CD4-positive, alpha-beta T cell treated with Interferon alpha-2 for 1 hour (primary cell): ENCODE results near the gene MACO1.
A peak's percentile ranks its signal among the peaks of the same experiment; 100 is the strongest.
"Not testable (repeated sequence)": the region's sequence is repeated elsewhere in the genome, so short reads cannot be mapped to it uniquely, and the experiment has no call there.

Experiments
- DNase-seq, 2 donors: peaks; one replicate each; pipeline ENCODE4 v3.0.0-alpha.2; 2020 to 2022

The MACO1 gene

DNA sequence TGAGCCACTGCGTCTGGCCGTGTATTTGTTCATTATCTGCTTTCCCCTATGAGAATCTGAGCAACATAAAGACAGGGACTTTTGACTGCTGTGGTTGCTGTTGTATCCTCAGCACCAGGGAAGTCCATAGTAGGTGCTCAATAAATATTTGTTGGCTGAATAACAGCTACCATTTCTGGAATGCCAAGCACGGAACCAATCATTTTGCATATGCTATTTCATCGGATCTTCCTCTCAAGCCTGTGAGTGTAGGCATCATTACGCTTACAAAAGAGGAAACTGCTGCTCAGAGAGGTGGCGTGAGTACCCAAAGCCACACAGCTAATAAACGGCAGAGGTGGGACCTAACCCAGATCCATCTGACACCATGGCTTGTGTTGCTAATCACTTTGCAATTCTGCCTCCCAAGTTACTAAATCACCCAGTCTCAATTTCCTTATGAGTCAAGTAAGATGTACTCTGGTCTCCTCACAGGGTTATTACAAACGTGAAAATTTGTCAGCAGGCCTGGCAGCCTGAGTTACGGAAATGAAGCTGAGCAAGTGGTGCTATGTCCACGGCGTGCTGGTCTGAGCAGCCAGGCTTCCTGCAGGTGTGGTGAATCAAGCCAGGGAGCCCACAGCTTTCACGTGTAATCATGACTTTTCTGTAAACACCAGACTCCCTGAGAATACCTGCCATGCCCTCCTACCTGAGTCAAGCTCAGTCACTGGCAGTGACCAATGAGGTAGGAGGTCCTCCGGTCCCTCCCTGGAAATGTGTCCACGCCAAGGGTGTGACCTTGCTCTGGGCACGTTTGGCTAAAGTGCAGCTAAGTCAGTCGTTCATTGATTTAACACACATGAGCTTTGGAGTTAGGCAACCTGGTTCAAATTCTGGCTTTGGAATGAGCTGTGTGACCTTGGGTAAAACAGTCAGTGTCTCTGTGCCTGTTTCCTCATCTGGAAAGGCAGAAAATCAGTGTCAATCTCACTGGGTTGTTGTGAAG is 5.3 kb upstream of the MACO1 start:
- DNase-seq: no peak

DNA sequence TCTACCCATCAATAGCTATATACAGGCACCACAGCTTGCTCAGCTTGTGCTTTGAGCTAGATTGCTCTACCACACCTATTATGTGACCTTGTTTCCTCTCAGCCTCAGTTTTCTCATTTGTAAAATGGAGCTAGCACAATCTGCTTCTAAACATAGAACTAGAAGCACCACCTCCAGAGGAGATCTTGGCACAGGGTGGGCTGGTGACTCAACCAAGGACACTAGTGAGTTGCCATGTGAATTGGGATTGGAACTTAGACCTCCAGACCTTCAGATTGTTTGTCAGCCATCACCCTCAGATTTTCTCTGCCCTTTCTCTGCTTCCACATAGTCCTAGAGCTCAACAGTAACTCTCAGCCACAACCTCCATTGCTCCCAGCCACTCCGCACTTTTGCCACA is 3.0 kb upstream of the MACO1 start:
- no peak for DNase-seq

DNA sequence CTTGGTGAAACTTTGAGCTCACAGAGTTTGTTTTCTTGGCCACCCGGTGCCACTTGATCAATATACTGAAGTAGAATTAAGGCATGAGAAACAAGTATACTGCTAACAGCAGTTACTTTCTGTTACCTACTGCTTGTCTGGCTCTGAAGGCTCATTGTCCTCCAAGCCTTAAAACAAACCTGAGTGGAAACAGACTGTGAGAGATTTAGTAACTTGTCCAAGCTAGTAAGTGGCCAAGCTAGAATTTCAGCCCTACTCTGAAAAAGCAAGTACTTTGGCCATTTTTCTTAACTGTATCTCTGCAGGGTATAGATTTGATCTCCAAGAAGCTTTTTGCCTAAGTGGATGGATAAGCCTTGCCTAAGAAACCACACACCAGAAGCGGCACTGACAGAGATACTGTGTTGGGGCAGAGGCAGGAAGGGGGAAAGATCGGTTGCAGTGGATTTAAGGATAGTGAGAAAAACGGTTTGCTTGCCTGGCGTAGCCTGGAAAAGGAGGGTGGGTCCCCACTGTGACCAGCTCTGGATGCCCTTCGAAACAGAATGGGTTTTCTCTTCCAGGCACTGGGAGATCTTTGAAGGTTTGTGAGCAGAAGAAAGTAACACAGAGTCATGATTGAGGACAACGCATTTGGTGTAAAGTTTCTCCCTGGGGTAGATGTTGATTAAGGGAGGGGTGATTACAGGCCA is 2.1 kb upstream of the MACO1 start:
- no peak for DNase-seq

DNA sequence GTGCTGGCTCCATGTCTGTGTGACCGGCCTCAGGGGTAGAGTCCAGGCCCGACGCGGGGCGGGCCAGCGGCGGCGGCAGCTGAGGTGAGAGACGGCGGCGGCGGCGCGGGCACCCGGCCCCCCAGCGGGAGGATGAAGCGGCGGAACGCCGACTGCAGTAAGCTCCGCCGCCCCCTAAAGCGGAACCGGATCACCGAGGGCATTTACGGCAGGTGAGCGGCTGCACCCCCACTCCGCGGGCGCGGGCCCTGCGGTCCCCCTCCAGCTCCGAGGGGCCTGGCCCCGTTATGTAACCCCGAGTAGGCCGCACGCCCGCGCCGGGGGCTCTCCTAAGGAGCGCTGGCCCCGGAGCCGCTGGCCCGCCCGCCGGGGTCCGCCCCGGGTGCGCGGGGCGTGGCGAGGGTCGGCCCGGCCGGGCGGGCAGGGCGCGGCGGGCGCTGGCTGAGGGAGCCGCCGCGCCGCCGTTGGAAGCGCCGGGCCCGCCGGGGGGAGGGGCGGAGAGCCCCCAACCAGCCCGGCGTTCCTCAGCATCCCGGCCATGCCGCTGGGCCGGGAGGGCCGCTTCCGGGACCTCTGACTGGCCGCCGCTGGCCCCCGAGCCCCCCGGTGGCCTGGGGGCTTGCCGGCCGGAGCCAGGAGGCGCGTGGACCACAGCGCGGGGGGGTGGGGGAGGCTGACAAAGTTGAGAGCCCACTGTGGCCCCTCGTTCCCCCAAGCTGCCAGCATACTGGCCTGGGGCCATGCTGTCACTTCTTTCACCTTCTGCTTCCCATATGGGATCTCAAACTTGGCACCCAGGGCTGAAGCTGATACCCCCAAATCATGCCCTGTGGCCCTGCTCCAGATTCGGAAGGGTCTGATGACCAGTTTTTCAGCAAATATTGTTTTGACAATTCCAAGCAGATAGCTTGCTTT is 527 bp downstream of the MACO1 start:
- DNase-seq: peak in 1 of 2 donors; percentile 76

DNA sequence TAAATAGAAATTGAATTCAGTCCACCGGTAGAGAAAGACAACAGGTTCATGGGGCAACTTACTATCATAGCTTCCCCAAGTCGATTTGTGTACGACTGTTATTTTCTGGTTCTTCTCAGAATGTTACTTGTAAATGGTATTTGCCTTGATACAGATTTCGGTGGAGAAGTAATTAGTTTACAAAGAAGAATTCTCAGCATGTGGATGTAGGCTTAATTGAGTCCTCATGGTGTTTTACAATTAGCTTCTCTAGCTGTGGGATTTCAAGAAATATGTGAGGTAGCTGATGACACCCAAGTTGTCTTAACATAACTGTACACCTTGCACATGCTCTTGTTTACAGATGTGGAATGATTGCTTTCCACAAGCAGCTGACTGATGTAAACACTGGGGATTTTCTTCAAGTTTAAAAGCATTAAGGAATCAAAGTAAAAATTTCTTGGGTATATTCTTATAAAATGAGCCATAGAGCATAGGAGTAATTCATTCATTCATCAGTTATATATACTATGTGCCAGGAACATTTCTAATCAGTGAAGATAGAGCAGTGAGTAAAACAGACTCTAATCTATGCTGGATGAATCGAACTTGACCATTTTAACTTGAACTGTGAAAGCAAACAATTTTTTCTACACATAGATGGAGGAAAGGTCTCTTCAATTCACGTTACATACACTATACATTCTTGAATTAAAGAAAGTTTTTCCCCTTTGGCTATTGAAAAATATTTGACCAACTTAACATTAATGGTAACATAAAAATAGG is 1.4 kb downstream of the MACO1 start:
- DNase-seq: no peak

DNA sequence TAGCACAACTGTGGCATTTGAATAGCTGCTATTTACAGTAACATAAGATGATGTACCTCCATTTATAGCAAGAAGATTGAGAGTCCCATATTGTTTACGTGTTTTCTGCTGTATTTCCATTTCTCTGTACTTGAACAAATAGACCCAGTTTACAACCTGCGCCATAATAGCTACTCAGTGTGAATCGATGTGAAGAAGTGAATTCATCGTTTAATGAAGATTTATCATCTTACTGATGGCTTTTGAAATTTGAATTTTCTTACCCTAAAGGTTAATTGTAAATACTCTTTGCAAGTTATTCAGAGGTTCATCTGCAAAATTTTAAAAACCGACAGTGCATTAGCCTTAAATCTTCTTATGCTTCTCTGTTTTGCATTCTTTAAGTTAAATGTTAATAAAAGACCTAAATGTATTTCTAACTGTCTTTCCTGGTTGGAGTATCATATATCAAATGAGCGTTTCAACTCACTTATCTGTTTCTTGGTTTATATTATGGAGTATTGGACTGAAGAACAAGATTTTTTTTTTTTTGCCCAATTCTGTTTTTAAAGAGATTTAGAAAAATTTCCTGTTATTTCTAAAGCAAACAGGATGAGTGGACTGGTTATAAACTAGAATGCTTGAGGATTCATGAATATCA is 2.2 kb downstream of the MACO1 start:
- DNase-seq: no peak

DNA sequence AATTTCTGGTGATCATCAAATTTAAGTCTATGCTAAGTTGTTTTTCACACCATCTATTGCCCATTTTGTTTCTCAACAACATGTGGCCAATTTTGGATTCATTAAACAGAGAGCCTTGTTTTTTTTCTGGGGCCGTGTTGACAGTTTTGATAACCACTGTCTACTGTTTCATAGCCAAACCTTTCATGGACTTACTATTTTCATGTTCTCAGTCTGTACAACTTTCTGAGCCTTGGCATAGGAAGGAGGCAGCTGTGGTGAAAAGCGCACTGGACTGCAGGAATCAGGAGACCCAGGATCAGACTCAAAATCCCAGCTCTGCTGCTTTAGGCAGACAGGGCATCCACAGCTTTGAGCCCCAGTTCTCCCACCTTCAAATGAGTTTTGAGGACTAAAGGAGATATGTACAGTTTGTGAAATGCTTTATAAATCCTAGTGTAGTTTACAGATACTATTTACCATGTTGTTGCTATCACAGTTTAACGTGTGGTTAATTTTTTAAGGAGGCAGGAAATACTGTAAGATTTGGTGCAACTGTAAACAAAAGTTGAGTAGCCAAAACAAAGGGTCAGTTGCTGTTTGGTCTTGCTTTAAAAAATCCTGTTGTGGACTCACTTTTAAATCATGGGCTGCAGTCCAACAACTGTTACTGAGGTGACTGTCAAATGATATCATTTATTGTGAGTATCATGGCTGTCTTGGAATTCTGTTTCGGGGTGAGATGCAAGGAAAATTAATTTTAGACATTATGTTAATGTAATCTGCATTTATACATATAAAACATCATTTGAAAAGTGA is 2.9 kb downstream of the MACO1 start:
- no peak for DNase-seq

DNA sequence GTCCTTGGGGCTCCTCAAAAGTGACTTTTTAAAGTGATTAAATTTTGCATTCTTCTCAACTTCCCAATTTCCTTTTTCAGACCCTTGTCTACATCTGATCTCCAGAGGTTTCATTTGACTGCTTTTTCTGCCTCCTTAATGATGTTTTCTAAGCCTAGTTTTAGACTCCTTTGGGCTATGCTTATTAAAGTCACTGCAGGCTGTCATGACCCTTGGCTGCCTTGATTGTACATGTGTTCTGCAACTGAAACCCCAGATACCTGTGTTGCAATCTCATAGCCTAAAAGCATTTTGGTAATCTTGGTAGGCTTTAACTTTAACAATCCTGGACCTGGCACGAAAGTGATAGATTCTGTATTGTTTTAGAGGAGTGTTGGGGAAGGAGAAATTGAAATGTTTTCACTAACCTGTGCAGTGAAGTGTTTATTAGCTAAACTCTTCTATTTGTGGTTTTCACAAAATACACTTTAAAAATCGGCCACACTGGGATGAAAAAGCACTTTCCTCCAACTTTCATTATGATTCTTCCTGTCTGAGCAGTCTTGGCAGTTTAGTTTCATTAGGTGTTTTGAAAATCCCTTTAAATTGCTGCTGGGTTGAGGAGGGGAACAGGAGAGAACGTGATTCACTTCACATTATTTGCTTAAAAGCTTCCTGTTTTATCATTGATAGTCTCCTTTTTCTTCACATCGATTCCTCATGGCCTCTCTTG is 4.9 kb downstream of the MACO1 start:
- no peak for DNase-seq

DNA sequence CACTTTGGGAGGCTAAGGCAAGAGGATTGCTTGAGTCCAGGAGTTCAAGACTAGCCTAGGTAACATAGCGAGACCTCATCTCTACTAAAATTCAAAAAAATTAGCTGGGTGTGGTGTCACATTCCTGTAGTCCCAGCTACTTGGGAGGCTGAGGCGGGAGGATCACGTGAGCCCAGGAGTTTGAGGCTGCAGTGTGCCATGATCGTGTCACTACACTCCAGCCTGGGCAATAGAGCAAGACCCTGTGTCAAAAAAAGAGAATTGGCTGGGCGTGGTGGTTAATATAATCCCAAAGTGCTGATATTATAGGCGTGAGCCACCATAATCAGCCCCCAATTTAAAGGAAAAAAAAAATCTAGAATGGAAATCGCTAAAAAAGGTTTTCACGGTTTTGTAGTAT is 7.0 kb downstream of the MACO1 start:
- DNase-seq: no peak

DNA sequence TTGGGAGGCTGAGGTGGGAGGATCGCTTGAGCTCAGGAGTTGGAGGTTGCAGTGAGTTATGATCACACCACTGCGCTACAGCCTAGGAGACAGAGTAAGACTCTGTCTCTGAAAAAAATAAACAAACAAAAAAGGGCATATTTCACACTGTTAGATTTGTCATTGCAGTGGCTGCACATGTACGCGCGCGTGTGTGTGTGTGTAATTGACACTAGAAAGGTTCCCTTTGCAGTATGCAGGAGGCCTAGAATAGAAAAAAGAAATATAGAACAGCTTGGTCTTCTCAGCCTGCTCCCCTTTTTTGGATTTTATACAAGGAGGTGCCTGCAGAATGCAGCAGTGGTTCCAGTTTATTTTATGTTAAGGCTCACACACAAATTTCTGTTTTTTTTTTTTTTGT is 8.6 kb downstream of the MACO1 start:
- DNase-seq: no peak

DNA sequence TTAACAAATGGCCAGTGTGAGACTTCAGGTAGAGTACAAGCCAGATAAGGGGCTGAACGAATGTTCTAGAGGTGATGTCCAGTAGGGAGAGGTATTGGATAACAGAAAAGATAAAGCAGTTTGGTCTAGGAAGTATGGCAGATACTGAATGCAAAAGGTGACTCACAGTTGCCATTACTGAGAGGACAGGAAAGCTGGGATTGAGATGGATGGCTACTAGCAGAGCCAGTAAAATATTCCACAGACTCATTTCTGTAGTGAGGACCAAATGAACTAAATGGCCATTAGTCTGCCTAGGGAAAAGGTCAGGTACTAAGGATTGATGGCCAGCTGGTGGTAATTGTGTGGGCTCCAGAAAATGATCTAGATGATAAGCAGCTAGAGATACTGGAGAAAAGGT is 11.5 kb downstream of the MACO1 start:
- DNase-seq: no peak

DNA sequence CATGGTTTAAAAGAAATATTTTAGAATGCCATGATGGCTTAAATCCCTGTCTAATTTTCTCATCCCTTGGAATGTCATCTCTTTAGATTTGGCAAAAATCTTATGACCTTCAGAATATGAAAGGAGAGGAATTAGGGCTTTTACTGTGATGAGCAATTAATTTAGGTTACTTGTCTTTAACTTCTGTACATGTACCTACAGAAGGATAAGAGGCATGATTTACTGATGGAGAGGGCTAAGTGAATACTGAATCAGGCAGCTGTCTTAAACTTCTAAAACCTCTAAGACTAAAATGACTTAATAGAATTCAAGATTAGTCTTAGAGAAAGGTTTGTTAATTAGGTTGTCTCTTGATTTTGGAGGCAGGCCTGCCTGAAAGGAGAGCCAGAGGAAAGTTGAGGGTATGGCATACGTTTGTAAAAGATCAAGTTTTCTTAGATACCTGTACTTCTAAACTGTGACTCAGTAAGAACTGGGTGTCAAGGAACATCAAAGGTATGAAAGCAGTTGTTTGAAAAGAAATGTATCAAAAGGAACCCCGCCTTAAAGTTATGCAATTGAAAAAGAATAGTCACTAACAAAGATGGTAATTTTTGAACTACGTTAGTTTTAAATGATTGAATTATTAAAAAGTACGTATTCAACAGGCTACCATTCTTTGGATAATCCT is 12.5 kb downstream of the MACO1 start:
- DNase-seq: no peak

DNA sequence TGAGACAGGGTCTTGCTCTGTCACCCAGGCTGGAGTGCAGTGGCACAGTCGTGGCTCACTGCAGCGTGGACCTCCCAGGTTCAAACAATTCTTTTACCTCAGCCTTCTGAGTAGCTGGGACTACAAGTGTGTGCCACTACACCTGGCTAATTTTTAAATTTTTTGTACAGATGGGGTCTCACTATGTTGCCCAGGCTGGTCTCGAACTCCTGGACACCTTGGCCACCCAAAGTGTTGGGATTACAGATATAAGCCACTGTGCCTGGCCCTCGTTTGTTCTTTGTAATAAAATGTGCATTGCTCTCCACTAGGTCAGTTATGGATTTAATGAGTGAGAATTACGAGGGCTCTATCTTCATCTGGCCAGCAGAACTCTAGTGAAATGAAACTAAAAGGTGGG is 13.9 kb downstream of the MACO1 start:
- DNase-seq: not testable (repeated sequence)

DNA sequence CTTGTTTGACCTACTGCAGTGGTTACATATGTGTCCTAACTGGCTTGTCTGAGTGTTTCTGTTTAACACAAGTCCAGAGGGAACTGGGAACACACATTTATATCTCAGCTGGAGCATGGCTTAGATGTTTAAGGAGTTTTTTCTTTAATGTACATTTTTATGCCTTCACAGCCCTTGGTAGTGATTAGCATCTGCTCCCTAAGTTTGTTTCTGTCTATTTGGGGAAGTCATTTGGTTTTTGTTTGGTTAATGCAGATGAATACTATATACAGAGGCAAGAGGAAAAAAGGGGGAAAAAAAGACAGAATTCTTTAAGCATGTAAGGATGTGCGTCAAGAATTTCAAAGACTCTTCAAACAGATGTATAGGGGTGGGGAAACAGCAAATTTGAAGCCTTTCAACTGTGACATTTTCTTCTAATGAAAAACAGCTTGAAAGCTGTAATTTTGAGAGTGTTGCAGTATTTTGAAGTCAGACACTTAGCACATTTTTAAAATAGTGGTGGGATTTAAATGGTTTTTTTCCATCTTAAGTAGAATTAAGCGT is 15.4 kb downstream of the MACO1 start:
- DNase-seq: no peak

DNA sequence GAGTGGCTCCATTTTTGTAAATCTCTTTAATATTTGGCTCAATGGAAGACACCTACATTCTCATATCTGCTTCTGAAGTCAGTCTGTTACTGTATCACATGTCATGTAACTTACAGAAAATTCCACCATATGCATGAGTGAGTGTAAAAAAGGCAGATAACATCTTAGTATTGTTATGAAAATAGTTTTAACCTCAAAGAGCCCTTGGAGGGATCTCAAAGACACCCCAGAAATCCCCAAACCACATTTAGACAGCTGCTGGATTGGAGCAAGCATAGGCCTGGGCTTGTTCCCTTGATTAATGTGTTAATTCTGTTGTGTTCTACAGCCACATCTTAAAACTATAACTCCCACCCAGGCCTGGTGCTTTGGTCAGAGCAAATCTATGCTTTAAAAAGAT is 16.9 kb downstream of the MACO1 start:
- DNase-seq: no peak

DNA sequence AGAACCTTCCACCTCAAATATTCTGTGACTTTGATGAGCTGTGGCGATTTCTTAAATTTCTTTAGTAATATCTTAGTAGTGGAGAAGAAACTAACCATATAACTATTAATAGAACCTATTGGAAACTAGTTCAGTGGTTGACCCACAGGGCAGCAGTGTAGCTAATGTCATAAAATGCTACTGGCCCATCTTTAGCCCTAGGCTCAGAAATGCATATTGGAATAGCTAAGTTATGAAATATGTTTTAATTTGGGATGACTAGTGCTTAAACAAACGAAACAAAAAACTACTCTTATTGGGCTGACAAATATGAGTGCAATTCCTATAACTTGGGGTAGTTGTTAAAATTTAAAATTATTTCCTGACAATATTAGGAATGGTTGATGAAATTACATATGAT is 20.2 kb downstream of the MACO1 start:
- DNase-seq: no peak

DNA sequence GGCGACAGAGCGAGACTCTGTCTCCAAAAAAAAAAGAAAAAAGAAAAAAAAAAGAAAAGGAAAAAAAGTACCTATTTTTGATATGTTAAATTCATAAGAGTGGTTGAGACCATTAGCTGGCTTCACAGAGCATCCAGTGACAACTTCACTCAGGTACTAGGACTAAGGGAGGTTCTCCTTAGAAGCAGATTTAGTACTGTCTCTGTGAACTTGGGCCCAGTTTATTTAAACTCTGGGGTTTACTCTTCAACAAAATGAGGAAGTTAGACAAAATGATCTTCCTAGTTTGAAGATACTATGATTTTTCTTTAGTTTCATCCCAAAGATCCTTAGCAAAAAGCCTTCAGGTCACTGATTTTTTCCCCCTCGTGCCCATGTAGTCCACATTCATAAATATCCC is 21.2 kb downstream of the MACO1 start:
- DNase-seq: no peak

DNA sequence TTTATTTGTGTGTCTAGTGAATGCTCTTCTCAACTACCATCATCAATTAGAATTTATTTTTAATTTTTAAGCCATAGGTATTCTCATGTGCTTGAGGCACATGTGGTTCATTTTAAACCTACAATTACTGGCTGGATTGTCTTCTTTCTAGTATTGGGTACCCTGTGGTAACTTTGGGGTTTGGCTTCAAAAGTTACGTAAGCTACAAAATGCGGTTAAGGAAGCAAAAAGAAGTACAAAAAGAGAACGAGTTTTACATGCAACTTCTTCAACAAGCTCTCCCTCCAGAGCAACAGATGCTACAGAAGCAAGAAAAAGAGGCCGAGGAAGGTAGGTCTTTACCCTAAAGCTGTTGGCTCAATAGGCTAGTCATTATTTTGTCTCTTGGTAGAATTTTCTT is 25.8 kb downstream of the MACO1 start:
- no peak for DNase-seq

DNA sequence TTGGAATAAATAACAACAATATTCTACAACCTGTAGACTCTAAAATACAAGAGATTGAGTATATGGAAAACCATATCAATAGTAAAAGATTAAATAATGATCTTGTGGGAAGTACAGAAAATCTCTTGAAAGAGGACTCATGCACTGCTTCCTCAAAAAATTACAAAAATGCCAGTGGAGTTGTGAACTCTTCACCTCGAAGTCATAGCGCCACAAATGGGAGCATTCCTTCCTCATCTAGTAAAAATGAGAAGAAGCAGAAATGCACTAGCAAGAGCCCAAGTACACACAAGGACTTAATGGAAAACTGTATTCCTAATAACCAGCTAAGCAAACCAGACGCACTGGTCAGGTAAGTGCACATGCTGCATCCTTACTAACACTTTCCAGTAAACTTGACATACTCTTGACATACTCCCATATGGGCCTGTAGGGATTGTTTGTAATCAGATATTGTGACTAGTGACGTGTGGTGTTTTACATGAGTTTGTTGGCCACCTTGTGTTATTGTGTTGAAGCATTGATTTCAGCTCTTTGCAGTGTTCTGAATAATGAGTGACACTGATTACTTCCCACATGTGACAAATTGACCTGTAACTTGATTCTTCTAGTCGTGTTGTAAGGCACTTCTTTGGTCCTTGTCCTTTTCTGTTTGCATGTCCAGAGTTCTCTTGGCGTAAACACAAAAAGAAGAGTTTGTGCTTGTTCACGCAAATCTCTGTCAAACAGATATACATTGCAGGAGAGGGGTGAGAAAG is 28.0 kb downstream of the MACO1 start:
- DNase-seq: no peak
